ENCODE results near the gene HERC3.

GRCh38 chr4:88609387-88609786 is 17.1 kb downstream of the HERC3 start:
- no peak for TF ChIP-seq GATA2 (IDR thresholded peaks at IDR 0.05; ENCODE audit: low read depth, low read length)
- no peak for TF ChIP-seq GATA3 (IDR thresholded peaks at IDR 0.05; ENCODE audit: low read depth, low read length)

All from SH-SY5Y (cell line).